ENCODE measurements around the gene GDF10.

GDF10 gene

GRCh38 chr10:47337310-47337709 lies 37.3 kb downstream of the GDF10 start:
- no peak for DNase-seq

GRCh38 chr10:47339186-47339735 lies 39.3 kb downstream of the GDF10 start:
- DNase-seq = no peak

GRCh38 chr10:47339759-47340607 lies 40.0 kb downstream of the GDF10 start:
- no peak for DNase-seq

GRCh38 chr10:47340608-47341170 lies 40.7 kb downstream of the GDF10 start:
- DNase-seq = no peak

- DNase-seq = no peak
Measured at GRCh38 chr10:47344996-47345870, 45.2 kb downstream of the GDF10 start.

- DNase-seq = no peak
Measured at GRCh38 chr10:47346581-47347302, 46.7 kb downstream of the GDF10 start.

GRCh38 chr10:47347303-47347675 lies 47.3 kb downstream of the GDF10 start:
- no peak for DNase-seq

- no peak for DNase-seq
Measured at GRCh38 chr10:47348138-47348651, 48.2 kb downstream of the GDF10 start, which contains the start of gene RBP3. Gene RBP3 (plus strand): TSS chr10:47348363. CDS start chr10:47348485, 122 bp downstream.

- no peak for DNase-seq
Measured at GRCh38 chr10:47348661-47349470, 48.9 kb downstream of the GDF10 start.

GRCh38 chr10:47349516-47349915 lies 49.5 kb downstream of the GDF10 start:
- no peak for DNase-seq

- no peak for DNase-seq
Measured at GRCh38 chr10:47349941-47350371, 50.0 kb downstream of the GDF10 start.

- DNase-seq = no peak
Measured at GRCh38 chr10:47350671-47351640, 51.0 kb downstream of the GDF10 start.

- DNase-seq = no peak
Measured at GRCh38 chr10:47351899-47352815, 52.2 kb downstream of the GDF10 start.

- no peak for DNase-seq
Measured at GRCh38 chr10:47353351-47353750, 53.4 kb downstream of the GDF10 start.

GRCh38 chr10:47354165-47354564 lies 54.2 kb downstream of the GDF10 start:
- no peak for DNase-seq

- DNase-seq = no peak
Measured at GRCh38 chr10:47354900-47355299, 54.9 kb downstream of the GDF10 start.

- DNase-seq = no peak
Measured at GRCh38 chr10:47356708-47357107, 56.7 kb downstream of the GDF10 start.

- DNase-seq = no peak
Measured at GRCh38 chr10:47357131-47357582, 57.2 kb downstream of the GDF10 start.

- no peak for DNase-seq
Measured at GRCh38 chr10:47357911-47358310, 57.9 kb downstream of the GDF10 start.

Measured in SIG-M5 (cell line).